Fibroblast of lung (primary cell): Measurements from ENCODE around the gene HDC. TPM values are rescaled to one million over a fixed set of nuclear protein-coding genes. Genes with fewer than 3 reads are reported as not detected.

Source experiments
- DNase-seq, 2 donors: peaks; one replicate each; pipeline versions ENCODE4 v3.0.0 to v3.0.0-alpha.2; 2010; ENCODE audit warnings: low read depth in 2 of 2
- H2AFZ ChIP-seq: 2 replicates; pipeline ENCODE4 v1.5.1; 2012; ENCODE audit warnings: low read length, control low read depth, inconsistent platforms
- H3K27ac ChIP-seq: 2 replicates; pipeline ENCODE4 v1.5.1; 2011; ENCODE audit warnings: low read length, control low read depth; ENCODE audit not compliant: insufficient read depth
- H3K27me3 ChIP-seq: 2 replicates; pipeline ENCODE4 v1.5.1; 2011; ENCODE audit warnings: mild to moderate bottlenecking, low read length; ENCODE audit not compliant: control insufficient read depth, insufficient read depth
- H3K36me3 ChIP-seq: 2 replicates; pipeline ENCODE4 v1.5.1; 2011; ENCODE audit warnings: low read length; ENCODE audit not compliant: control insufficient read depth, insufficient read depth
- H3K4me1 ChIP-seq: 2 replicates; pipeline ENCODE4 v1.5.1; 2011; ENCODE audit warnings: low read length; ENCODE audit not compliant: control insufficient read depth, insufficient read depth; ENCODE audit errors: extremely low read depth
- H3K4me2 ChIP-seq: 2 replicates; pipeline ENCODE4 v1.5.1; 2011; ENCODE audit warnings: low read length, control low read depth; ENCODE audit not compliant: insufficient read depth; ENCODE audit errors: extremely low read depth
- H3K4me3 ChIP-seq, 4 experiments: fragments of 200-600 bp in 1 of 4; sonication (generic) in 1 of 4; replicated peaks in 1 of 4; 2 replicates each; pipeline ENCODE4 v1.5.1; 2011 to 2016; ENCODE audit warnings: low read length in 4 of 4, low read depth in 3 of 4, mild to moderate bottlenecking in 3 of 4, control low read depth in 2 of 4, inconsistent platforms in 1 of 4, mixed read lengths in 1 of 4; ENCODE audit not compliant: insufficient read depth in 1 of 4; ENCODE audit errors: control extremely low read depth in 1 of 4
- H3K79me2 ChIP-seq: 2 replicates; pipeline ENCODE4 v1.5.1; 2012; ENCODE audit warnings: mild to moderate bottlenecking, low read length, inconsistent platforms; ENCODE audit not compliant: control insufficient read depth, insufficient read depth
- H3K9ac ChIP-seq: 2 replicates; pipeline ENCODE4 v1.5.1; 2011; ENCODE audit warnings: mild to moderate bottlenecking, low read length, control low read depth; ENCODE audit not compliant: insufficient read depth
- H3K9me3 ChIP-seq: 2 replicates; pipeline ENCODE4 v1.5.1; 2012; ENCODE audit warnings: low read depth, low read length; ENCODE audit not compliant: control insufficient read depth, insufficient read depth
- H4K20me1 ChIP-seq: 2 replicates; pipeline ENCODE4 v1.5.1; 2011; ENCODE audit warnings: low read length; ENCODE audit not compliant: control insufficient read depth, insufficient read depth; ENCODE audit errors: extremely low read depth
- EZH2 ChIP-seq: IDR thresholded peaks from 2 replicates; pipeline ENCODE4 v1.5.1; 2012; ENCODE audit warnings: low read length, control low read depth, mild to moderate bottlenecking; ENCODE audit errors: missing control alignments
- polyA plus RNA-seq, 2 donors: library from polyadenylated mRNA; depleted of rRNA in 1 of 2; stranded (reverse) in 1 of 2; unstranded in 1 of 2; fragments of >200 nt; gene quantifications; 2 replicates each; pipeline ENCODE4 v1.2.1, GENCODE V29; 2011 to 2012; ENCODE audit warnings: missing spikeins in 1 of 2
- total RNA-seq: library from RNA; depleted of rRNA; stranded (reverse); fragments of >200 nt; gene quantifications from 2 replicates; pipeline ENCODE4 v1.2.1, GENCODE V29; 2014
- TF ChIP-seq, protein P1 (sequence below), 2 donors: IDR thresholded peaks in 1 of 2; conservative IDR thresholded peaks in 1 of 2; 1 replicate in 1 of 2; 2 replicates in 1 of 2; pipeline ENCODE4 v1.5.1; 2011 to 2012; ENCODE audit warnings: low read length in 2 of 2, control low read depth in 1 of 2, inconsistent platforms in 1 of 2, low read depth in 1 of 2, mild to moderate bottlenecking in 1 of 2

HDC gene
- total and polyA plus RNA-seq, 2 donors (not counting 1 experiment from before 2014, with no cell fraction given): not detected

DNA sequence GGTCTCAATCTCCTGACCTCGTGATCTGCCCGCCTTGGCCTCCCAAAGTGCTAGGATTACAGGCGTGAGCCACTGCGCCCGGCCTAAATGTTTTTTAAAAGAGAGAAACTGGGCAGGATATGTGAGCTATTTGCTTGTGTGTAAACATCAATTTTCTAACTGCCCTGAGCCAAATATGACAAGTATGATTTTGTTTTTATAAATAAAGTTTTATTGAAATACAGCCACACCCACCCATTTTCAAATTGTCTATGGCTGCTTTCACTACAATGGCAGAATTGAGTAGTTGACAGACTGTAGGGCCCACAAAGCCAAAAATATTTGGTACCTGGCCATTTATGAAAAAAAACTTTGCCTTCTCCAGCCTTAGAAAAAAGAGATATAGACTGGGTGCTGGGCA is 15.9 kb upstream of the HDC start:
- TF ChIP-seq, protein P1, sequence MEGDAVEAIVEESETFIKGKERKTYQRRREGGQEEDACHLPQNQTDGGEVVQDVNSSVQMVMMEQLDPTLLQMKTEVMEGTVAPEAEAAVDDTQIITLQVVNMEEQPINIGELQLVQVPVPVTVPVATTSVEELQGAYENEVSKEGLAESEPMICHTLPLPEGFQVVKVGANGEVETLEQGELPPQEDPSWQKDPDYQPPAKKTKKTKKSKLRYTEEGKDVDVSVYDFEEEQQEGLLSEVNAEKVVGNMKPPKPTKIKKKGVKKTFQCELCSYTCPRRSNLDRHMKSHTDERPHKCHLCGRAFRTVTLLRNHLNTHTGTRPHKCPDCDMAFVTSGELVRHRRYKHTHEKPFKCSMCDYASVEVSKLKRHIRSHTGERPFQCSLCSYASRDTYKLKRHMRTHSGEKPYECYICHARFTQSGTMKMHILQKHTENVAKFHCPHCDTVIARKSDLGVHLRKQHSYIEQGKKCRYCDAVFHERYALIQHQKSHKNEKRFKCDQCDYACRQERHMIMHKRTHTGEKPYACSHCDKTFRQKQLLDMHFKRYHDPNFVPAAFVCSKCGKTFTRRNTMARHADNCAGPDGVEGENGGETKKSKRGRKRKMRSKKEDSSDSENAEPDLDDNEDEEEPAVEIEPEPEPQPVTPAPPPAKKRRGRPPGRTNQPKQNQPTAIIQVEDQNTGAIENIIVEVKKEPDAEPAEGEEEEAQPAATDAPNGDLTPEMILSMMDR (conservative IDR thresholded peaks at IDR 0.05 in 1 of 2, IDR thresholded peaks at IDR 0.05 in 1 of 2; ENCODE audit: low read depth in 1 of 2, low read length in 2 of 2): no peak
- TF ChIP-seq EZH2: no peak
- no peak for DNase-seq

DNA sequence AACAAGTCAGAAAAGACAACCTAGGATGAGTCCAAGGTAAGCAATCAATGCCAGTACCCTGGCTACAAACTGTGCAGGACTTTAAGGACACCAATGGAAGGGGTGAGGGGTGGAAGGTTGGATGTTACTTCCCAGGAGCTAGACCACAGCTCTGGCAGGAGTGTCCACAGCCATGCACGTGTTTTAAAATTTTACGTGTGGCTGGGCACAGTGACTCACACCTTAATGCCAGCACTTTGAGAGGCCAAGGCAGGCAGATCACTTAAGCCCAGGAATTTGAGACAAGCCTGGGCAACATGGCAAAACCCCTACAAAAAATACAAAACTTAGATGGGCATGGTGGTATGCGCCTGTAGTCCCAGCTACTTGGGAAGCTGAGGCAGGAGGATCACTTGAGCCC is 14.7 kb upstream of the HDC start:
- TF ChIP-seq, protein P1 (conservative IDR thresholded peaks at IDR 0.05 in 1 of 2, IDR thresholded peaks at IDR 0.05 in 1 of 2; ENCODE audit: low read depth in 1 of 2, low read length in 2 of 2): no peak
- no peak for TF ChIP-seq EZH2
- peak in 1 of 2 donors; percentile 45 for DNase-seq
- Histone ChIP-seq H3K36me3 (no peaks in the 10 kb centered on the region), H3K4me1 (no peaks in the 10 kb centered on the region), H3K4me3 (no peak overlapping the region), H4K20me1 (no peaks in the 10 kb centered on the region), H2AFZ (no peak overlapping the region), H3K9ac (no peak overlapping the region), H3K27me3 (no peaks in the 10 kb centered on the region), H3K4me2 (no peak overlapping the region), H3K27ac (no peak overlapping the region), H3K9me3 (no peaks in the 10 kb centered on the region), H3K79me2 (no peaks in the 10 kb centered on the region)

More for the DNA sequence above, 15.9 kb upstream of the HDC start:
- Histone ChIP-seq H3K27me3 (no peaks in the 10 kb centered on the region), H3K4me3 (no peak overlapping the region), H3K4me1 (no peaks in the 10 kb centered on the region), H3K9me3 (no peaks in the 10 kb centered on the region), H4K20me1 (no peaks in the 10 kb centered on the region), H3K9ac (no peak overlapping the region), H3K27ac (no peak overlapping the region), H3K4me2 (no peak overlapping the region), H2AFZ (no peak overlapping the region), H3K36me3 (no peaks in the 10 kb centered on the region), H3K79me2 (no peaks in the 10 kb centered on the region)

DNA sequence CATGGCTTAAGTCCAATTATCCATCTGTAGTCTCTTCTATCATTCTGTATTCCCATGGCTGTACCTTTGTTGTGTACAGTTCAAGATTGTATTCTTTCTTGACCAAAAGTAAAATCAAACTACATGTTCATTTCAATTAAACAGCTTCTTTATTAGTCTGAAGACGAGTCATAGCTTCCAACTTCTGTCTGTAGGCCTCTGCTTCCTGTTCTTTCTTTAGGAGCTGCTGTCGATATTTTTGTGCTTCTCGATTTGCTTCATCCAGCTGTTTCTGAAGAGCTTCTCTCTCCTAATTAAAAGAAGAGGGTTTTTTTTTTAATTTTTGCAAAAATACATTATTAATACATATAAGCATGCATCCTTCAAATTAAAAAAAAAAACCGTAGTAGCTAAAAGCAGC is 13.0 kb upstream of the HDC start:
- Histone ChIP-seq H3K27ac (no peak overlapping the region), H3K4me3 (no peak overlapping the region), H2AFZ (no peak overlapping the region), H3K9ac (no peak overlapping the region), H3K4me2 (no peak overlapping the region), H3K79me2 (no peaks in the 10 kb centered on the region), H3K9me3 (no peaks in the 10 kb centered on the region), H3K36me3 (no peaks in the 10 kb centered on the region), H3K4me1 (no peaks in the 10 kb centered on the region), H3K27me3 (no peaks in the 10 kb centered on the region), H4K20me1 (no peaks in the 10 kb centered on the region)
- DNase-seq: peak in 1 of 2 donors; percentile 19
- TF ChIP-seq, protein P1 (conservative IDR thresholded peaks at IDR 0.05 in 1 of 2, IDR thresholded peaks at IDR 0.05 in 1 of 2; ENCODE audit: low read depth in 1 of 2, low read length in 2 of 2): no peak
- no peak for TF ChIP-seq EZH2
